Suprapubic skin (tissue), 3 donors: Measurements from ENCODE around the gene ELMO1.

Experiments used
- EP300 ChIP-seq: sonication (generic); formaldehyde crosslinking; IDR thresholded peaks from one replicate; pipeline ENCODE4 v1.6.1; 2017; ENCODE audit warnings: antibody characterized with exemption
- POLR2A ChIP-seq, 2 donors: fragments of 450-650 bp; IDR thresholded peaks; one replicate each; pipeline ENCODE4 v1.6.1; 2017; ENCODE audit warnings: antibody characterized with exemption in 2 of 2, mild to moderate bottlenecking in 2 of 2, moderate library complexity in 2 of 2
- TF ChIP-seq, protein P1 (sequence below), 2 donors: fragments of 200-600 bp in 1 of 2; fragments of 450-650 bp in 1 of 2; sonication (generic) in 1 of 2; IDR thresholded peaks; one replicate each; pipeline ENCODE4 v1.5.1; 2016 to 2019; ENCODE audit warnings: antibody characterized with exemption in 2 of 2, mild to moderate bottlenecking in 1 of 2, moderate library complexity in 1 of 2

DNA sequence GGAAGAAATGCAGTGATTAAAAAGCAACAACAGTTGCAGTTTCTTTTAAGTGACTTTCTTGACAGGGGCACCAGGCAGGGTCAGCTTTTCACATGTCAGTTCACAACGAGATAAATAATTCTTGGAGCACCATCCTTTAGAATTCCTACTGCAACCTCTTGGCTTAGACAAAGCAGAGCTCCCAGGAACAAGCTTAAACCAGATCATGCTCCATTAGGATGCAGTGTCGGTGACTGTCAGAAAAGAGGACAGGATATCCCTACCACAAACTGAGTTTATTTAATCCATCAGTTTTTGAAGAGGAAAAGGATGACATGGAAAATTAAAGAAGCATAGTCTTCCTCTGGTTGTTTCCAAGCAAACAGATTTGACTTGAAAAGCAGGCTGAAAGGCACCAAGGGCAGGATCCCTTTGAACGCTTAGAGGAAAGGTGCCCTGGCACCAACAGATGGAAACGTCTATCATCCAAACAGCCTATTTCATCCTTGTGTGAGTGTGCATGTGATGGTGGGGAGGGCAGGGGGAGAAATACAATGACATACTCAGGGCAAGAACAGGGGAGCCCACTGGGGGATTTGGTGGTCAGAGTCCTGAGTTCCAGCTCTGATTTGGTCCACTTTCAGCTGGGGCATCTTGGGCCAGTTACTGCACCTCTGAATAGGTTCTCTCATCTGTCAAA, 392.3 kb downstream of the ELMO1 start:
- TF ChIP-seq, protein P1, sequence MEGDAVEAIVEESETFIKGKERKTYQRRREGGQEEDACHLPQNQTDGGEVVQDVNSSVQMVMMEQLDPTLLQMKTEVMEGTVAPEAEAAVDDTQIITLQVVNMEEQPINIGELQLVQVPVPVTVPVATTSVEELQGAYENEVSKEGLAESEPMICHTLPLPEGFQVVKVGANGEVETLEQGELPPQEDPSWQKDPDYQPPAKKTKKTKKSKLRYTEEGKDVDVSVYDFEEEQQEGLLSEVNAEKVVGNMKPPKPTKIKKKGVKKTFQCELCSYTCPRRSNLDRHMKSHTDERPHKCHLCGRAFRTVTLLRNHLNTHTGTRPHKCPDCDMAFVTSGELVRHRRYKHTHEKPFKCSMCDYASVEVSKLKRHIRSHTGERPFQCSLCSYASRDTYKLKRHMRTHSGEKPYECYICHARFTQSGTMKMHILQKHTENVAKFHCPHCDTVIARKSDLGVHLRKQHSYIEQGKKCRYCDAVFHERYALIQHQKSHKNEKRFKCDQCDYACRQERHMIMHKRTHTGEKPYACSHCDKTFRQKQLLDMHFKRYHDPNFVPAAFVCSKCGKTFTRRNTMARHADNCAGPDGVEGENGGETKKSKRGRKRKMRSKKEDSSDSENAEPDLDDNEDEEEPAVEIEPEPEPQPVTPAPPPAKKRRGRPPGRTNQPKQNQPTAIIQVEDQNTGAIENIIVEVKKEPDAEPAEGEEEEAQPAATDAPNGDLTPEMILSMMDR (IDR thresholded peaks at IDR 0.05), result no peak
- no peak for TF ChIP-seq POLR2A (IDR thresholded peaks at IDR 0.05)
- no peak for TF ChIP-seq EP300
